ENCODE results near the gene TPST1.
"Not testable (repeated sequence)": the region's sequence is repeated elsewhere in the genome, so short reads cannot be mapped to it uniquely, and the experiment has no call there.

Gene TPST1

GRCh38 chr7:66189695-66190503 is 15.2 kb upstream of the TPST1 start:
- no peak for DNase-seq

DNA sequence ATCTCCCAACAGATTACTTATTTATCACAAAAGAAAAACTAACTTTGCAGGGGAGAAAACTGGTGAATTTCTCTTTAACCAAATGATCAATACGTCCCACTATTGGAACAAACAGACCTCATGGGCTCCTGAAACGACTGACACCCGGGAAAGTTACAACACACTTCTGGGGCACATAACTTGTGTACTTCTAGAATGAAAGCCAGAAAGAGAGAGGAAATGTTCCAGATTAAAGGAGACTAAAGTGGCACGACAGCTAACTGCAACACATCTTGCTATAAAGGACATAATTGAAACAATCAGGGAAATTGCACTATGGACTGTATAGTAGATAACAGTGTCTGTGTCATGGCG is 14.7 kb upstream of the TPST1 start:
- no peak for DNase-seq

GRCh38 chr7:66193146-66193725 is 11.9 kb upstream of the TPST1 start:
- DNase-seq, result no peak

DNA sequence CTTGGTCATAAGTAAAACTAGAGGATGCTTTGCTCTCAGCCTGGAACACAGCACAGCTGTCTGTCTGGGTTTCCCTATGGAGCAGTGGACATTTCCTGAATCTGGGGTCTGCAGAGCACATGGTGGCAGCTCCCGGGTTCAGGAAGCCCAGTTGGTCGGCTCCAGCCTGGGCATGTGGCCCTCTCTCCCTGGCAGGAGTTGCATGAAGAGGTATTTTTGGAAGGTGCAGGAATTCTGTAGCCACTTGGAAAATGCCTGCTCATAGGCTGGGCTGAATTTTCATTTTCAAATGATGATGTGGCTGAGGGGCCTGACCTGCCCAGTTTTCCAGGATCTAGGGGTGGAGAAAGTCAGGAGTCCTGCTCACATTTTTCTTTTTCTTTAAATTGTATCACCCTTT is 6.7 kb upstream of the TPST1 start:
- no peak for DNase-seq

GRCh38 chr7:66198956-66199355 is 6.2 kb upstream of the TPST1 start:
- DNase-seq, result no peak

GRCh38 chr7:66202441-66202840 is 2.7 kb upstream of the TPST1 start:
- no peak for DNase-seq

DNA sequence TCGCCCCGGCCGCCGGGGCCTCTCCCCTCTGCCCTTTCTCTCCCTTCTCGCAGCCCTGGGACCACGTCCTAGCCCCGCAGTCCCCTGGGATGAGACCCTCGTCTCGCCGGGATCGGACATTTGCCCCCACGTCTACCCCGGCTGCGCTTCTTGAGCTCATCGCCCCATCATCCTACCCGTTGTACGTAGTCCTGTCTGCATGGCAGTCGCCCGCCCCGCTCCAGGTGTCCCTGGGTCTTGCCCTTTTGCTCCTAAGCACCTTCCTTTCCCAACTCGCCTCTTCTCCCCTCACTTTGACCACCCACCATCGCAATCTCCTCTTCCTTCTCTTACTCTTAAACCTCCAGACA is 582 bp downstream of the TPST1 start:
- no peak for DNase-seq

DNA sequence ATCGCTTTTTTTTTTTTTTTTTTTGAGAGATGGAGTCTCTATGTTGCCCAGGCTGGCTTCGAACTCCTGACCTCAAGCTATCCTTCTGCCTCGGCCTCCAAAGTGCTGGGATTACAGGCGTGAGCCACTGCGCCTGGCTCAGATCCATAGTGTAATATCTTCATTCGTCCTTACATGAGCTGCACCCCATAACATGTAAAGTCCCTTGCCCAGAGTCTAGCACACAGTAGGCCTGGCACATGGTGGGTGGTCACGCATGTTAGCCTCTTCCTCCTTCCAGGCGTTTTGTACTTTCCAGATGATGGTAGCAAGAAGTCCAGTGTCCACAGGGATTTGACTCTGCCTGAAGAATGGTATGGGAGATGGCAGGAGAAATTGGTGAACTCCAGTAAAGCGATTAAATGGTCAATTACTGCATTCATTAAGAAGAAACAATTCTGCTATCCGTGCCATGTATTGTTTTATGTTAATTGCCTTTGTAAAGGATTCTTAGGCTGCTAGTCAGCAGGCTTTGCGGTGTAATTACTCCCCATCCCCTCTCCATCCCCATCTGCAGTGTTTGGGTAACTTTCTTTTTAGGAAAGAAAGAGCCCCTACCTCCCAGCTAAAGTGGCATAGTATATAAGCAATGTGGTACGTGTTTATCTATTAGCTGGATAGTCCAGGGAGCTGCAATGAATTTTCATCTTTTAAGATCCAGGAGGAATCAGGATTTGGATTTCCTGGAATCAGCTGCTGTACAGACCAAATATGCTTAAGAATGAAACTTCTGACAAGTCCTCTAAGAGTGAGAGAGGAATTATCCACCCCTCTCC is 1.2 kb downstream of the TPST1 start:
- no peak for DNase-seq

- no peak for DNase-seq
Observed at GRCh38 chr7:66206934-66207240, 1.8 kb downstream of the TPST1 start.

GRCh38 chr7:66207540-66207939 is 2.4 kb downstream of the TPST1 start:
- no peak for DNase-seq

- no peak for DNase-seq
Observed at GRCh38 chr7:66211429-66211828, 6.3 kb downstream of the TPST1 start.

DNA sequence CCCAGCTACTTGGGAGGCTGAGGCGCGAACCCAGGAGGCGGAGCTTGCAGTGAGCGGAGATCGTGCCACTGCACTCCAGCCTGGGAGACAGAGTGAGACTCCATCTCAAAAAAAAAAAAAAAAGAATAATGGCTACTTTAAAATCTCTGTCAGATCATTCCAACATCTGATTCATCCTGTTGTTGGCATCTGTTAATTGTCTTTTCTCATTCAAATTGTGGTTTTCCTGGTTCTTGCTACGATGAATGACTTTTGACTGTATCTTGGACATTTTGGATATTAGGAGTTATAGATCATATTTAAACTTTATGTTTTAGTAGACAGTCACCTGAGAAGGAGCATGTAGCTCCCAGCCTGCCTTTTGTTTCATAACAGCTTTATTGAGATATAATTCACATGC is 8.5 kb downstream of the TPST1 start:
- no peak for DNase-seq

- DNase-seq, result no peak
Observed at GRCh38 chr7:66216687-66217086, 11.6 kb downstream of the TPST1 start.

- DNase-seq, result no peak
Observed at GRCh38 chr7:66219805-66220204, 14.7 kb downstream of the TPST1 start.

GRCh38 chr7:66221442-66221841 is 16.3 kb downstream of the TPST1 start:
- DNase-seq, result no peak

GRCh38 chr7:66227808-66228207 is 22.7 kb downstream of the TPST1 start:
- no peak for DNase-seq

DNA sequence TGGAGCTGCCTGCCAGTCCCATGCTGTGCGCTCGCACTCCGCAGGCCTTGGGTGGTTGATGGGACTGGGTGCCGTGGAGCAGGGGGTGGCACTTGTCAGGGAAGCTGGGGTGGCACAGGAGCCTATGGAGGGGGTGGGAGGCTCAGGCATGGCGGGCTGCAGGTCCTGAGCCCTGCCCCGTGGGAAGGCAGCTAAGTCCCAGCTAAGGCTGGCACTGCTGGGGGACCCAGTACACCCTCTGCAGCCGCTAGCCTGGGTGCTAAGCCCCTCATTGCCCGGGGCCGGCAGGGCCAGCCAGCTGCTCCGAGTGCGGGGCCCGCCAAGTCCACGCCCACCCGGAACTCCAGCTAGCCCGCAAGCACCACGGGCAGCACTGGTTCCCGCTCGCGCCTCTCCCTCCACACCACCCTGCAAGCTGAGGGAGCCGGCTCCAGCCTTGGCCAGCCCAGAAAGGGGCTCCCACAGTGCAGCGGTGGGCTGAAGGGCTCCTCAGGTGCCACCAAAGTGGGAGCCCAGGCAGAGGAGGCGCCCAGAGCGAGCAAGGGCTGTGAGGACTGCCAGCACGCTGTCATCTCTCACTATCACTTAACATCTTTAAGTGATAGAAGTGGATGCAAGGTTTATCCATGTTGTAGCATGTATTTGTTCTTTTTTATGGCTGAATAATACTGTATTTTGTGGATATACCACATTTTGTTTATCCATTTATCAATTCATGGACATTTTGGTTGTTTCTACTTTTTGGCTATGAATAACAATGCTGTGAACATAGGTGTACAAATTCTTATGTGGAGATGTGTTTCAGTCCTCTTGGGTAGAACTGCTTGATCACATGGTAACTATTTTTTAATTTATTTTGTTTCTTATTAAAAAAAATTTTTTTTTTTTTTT is 26.4 kb downstream of the TPST1 start:
- DNase-seq, result not testable (repeated sequence)

DNA sequence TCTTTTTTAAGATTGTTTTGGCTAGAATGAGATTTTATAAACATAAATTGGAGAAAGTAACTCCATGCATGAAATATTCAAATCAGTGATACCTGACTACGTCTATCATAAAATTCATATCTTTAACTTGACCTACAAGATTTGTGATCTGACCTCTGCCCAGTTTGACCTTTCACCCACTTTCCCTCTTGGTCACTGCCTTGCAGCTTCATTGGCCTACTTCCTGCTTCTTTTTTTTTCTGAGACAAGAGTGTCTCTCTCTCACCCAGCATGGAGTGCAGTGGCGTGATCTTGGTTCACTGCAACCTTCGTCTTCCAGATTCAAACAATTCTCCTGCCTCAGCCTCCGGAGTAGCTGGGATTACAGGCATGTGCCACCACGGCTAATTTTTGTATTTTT is 28.5 kb downstream of the TPST1 start:
- no peak for DNase-seq

DNA sequence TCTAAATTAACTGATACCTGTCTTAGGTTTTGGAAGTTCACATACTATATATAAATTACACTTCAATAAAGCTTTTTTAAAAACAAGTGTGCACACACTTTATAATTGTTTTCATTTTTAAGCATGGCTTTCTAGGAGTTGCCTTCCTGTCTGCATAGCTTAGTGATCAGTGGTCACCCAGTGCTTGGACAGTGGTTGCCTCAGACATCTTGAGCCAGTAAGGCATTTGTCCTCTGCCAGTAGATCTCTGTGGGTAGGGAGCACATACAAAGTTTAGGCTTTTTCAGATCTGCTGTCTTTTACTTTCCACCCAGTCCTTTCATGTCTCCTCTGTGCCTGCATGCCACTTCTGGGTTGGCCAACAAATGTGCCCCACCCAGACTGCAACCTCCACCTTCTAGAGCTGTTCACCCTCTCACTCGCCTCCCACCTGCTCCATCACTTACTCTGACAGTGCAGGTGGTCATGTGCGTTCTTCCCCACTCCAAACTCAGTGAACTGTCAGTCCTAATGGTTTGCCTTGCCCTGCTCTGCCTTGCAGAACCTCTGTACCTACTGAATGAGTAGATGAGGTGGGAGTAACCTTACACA is 31.7 kb downstream of the TPST1 start:
- no peak for DNase-seq

- DNase-seq, result no peak
Observed at GRCh38 chr7:66237906-66238772, 33.0 kb downstream of the TPST1 start.

DNA sequence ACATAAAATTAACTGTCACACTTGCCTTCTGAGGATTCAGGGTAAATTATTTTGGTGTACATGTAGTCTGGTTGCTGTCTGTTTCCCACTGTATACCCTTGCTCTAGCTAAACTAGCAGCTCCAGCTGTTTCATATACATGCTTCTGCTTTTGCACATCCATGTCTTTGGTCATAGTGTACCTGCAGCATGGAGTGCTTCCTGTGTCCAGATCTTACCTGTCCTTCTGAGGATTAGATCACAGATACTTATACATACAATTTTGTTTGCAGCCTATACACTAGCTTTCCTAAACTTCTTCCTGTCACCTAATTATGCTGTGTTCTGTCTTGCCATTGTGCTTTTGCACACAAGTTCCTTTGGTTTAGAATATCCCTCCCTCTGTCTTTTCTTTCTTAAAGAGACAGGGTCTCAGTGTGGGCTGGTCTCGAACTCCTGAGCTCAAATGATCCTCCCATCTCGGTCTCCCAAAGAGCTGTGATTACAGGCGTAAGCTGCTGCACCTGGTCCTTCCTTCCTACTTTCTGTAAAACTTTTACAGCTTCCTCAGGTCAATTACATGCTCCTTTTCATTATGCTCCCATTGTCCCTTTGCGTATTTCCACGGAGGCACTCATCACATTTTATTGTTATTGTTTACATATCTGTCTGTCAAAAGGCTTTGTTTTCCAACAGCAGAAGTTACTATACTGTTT is 33.8 kb downstream of the TPST1 start:
- no peak for DNase-seq

Data from activated CD4-positive, alpha-beta T cell treated with anti-CD3 and anti-CD28 coated beads for 1 hour (primary cell).